Measurements from ENCODE around the gene ITGB2.

ITGB2 gene

GRCh38 chr21:44952116-44952928 is 31.6 kb upstream of the ITGB2 start:
- H3K9ac ChIP-seq: no peak overlapping the region
- no peak overlapping the region for H3K27ac ChIP-seq
- no peak for TF ChIP-seq CTCF (IDR thresholded peaks at IDR 0.05)
- no peaks in the 10 kb centered on the region for H3K36me3 ChIP-seq (ENCODE audit: control insufficient read depth, insufficient read depth, low read length)
- H3K27me3 ChIP-seq (ENCODE audit: control insufficient read depth, insufficient read depth, low read length): no peaks in the 10 kb centered on the region
- no peaks in the 10 kb centered on the region for H3K4me1 ChIP-seq
- H3K79me2 ChIP-seq: peaks cover 6% of the 10 kb centered on the region
- H3K9me3 ChIP-seq (ENCODE audit: control insufficient read depth, low read length): no peaks in the 10 kb centered on the region
- no peak overlapping the region for H3K4me2 ChIP-seq (ENCODE audit: low read length)
- H2AFZ ChIP-seq: no peak overlapping the region
- no peak overlapping the region for H3K4me3 ChIP-seq (ENCODE audit: low read depth, low read length)

- Histone ChIP-seq H3K79me2 (peaks cover 6% of the 10 kb centered on the region), H3K36me3 (ENCODE audit: control insufficient read depth, insufficient read depth, low read length) (no peaks in the 10 kb centered on the region), H3K27me3 (ENCODE audit: control insufficient read depth, insufficient read depth, low read length) (no peaks in the 10 kb centered on the region), H3K9ac (no peak overlapping the region), H2AFZ (no peak overlapping the region), H3K4me3 (ENCODE audit: low read depth, low read length) (no peak overlapping the region), H3K9me3 (ENCODE audit: control insufficient read depth, low read length) (no peaks in the 10 kb centered on the region), H3K4me1 (no peaks in the 10 kb centered on the region), H3K27ac (no peak overlapping the region), H3K4me2 (ENCODE audit: low read length) (no peak overlapping the region)
- TF ChIP-seq CTCF (IDR thresholded peaks at IDR 0.05): no peak
Measured at GRCh38 chr21:44951186-44951915, 30.7 kb upstream of the ITGB2 start.

DNA sequence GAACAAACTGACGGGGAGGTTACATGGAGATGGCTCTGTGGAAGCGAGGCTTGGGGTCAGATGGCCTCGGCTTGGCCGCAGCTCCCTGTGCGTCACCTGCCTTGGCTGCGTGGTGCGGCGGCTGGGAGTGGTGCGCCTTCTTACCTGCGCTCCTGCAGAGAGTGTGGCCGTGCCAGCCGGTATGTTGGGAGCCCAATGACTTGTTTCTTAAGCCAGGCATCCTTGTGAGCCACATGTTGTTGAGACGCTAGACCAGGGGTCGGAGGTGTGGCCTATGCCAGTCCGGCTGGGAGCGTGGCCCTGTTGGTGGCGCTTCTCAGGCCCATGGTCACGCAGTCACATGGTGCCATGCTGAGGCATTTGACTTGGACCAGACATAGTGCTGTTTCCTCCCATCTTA is 29.7 kb upstream of the ITGB2 start:
- H3K9me3 ChIP-seq (ENCODE audit: control insufficient read depth, low read length): no peaks in the 10 kb centered on the region
- H3K4me2 ChIP-seq (ENCODE audit: low read length): no peak overlapping the region
- no peak overlapping the region for H3K27ac ChIP-seq
- no peaks in the 10 kb centered on the region for H3K36me3 ChIP-seq (ENCODE audit: control insufficient read depth, insufficient read depth, low read length)
- H3K27me3 ChIP-seq (ENCODE audit: control insufficient read depth, insufficient read depth, low read length): no peaks in the 10 kb centered on the region
- H3K9ac ChIP-seq: no peak overlapping the region
- no peak overlapping the region for H3K4me3 ChIP-seq (ENCODE audit: low read depth, low read length)
- H3K4me1 ChIP-seq: no peaks in the 10 kb centered on the region
- no peak for TF ChIP-seq CTCF (IDR thresholded peaks at IDR 0.05)
- H3K79me2 ChIP-seq: peaks cover 6% of the 10 kb centered on the region
- H2AFZ ChIP-seq: no peak overlapping the region

GRCh38 chr21:44949779-44950198 is 29.1 kb upstream of the ITGB2 start:
- TF ChIP-seq CTCF (IDR thresholded peaks at IDR 0.05): peak; percentile 83
- H3K4me2 ChIP-seq (ENCODE audit: low read length): no peak overlapping the region
- no peak overlapping the region for H3K4me3 ChIP-seq (ENCODE audit: low read depth, low read length)
- H3K79me2 ChIP-seq: peaks cover 6% of the 10 kb centered on the region
- no peak overlapping the region for H3K9ac ChIP-seq
- no peaks in the 10 kb centered on the region for H3K27me3 ChIP-seq (ENCODE audit: control insufficient read depth, insufficient read depth, low read length)
- no peak overlapping the region for H2AFZ ChIP-seq
- H3K9me3 ChIP-seq (ENCODE audit: control insufficient read depth, low read length): no peaks in the 10 kb centered on the region
- H3K4me1 ChIP-seq: no peaks in the 10 kb centered on the region
- H3K36me3 ChIP-seq (ENCODE audit: control insufficient read depth, insufficient read depth, low read length): no peaks in the 10 kb centered on the region
- no peak overlapping the region for H3K27ac ChIP-seq
